A673 (cell line): ENCODE measurements around the gene CHST9. TPM values are rescaled to one million over a fixed set of nuclear protein-coding genes. Genes with fewer than 3 reads are reported as not detected.

Source experiments
- BruUV-seq: library from RNA; stranded (reverse); fragments of 400-500 nt; replicated peaks from 2 replicates; lab custom pipeline; 2021; lab: Mats Ljungman, UMichigan
- CTCF ChIA-PET: fragments of 300-600 bp; sonication (Branson Sonifier 250); formaldehyde crosslinking; loops from one replicate; lab custom pipeline; 2022; ENCODE audit warnings: antibody characterized with exemption; lab: Charles Lee
- POLR2A ChIA-PET: fragments of 300-600 bp; sonication (Branson Sonifier 250); formaldehyde crosslinking; loops from one replicate; lab custom pipeline; 2022; ENCODE audit warnings: antibody characterized with exemption; ENCODE audit not compliant: low non-redundant PET; lab: Charles Lee
- DNase-seq: peaks from one replicate; pipeline ENCODE4 v3.0.0-alpha.2; 2015; ENCODE audit warnings: low spot score
- H3K27ac ChIP-seq: fragments of 200-600 bp; sonication (generic); 2 replicates; pipeline ENCODE4 v1.5.1; 2016; ENCODE audit warnings: mixed run types, low read depth, mild to moderate bottlenecking, mixed read lengths, antibody characterized with exemption, low read length; ENCODE audit not compliant: poor library complexity, severe bottlenecking
- H3K27me3 ChIP-seq: fragments of 200-600 bp; sonication (generic); replicated peaks from 2 replicates; pipeline ENCODE4 v1.6.1; 2017; ENCODE audit warnings: mixed run types, low read depth, mild to moderate bottlenecking, mixed read lengths, antibody characterized with exemption, low read length; ENCODE audit not compliant: insufficient read depth, poor library complexity
- H3K36me3 ChIP-seq: fragments of 200-600 bp; sonication (generic); 2 replicates; pipeline ENCODE4 v1.6.1; 2016; ENCODE audit warnings: mixed run types, mild to moderate bottlenecking, mixed read lengths, antibody characterized with exemption, low read length; ENCODE audit not compliant: insufficient read depth, poor library complexity, severe bottlenecking
- H3K4me1 ChIP-seq: fragments of 200-600 bp; sonication (generic); 2 replicates; pipeline ENCODE4 v1.6.1; 2017; ENCODE audit warnings: mixed run types, mild to moderate bottlenecking, mixed read lengths, antibody characterized with exemption, low read length; ENCODE audit not compliant: insufficient read depth, poor library complexity, severe bottlenecking
- H3K4me3 ChIP-seq: fragments of 200-600 bp; sonication (generic); 2 replicates; pipeline ENCODE4 v1.5.1; 2016; ENCODE audit warnings: low read depth, mixed run types, mild to moderate bottlenecking, mixed read lengths, low read length; ENCODE audit not compliant: poor library complexity, severe bottlenecking
- H3K9me3 ChIP-seq: fragments of 200-600 bp; sonication (generic); 2 replicates; pipeline ENCODE4 v1.6.1; 2016; ENCODE audit warnings: mixed run types, low read depth, mild to moderate bottlenecking, mixed read lengths, antibody characterized with exemption, low read length; ENCODE audit not compliant: poor library complexity, severe bottlenecking
- CTCF ChIP-seq: fragments of 300-800, 200-600 bp; sonication (generic); conservative IDR thresholded peaks from 2 replicates; pipeline ENCODE4 v1.5.1; 2017; ENCODE audit warnings: low read depth, mild to moderate bottlenecking, antibody characterized with exemption, low read length, moderate library complexity, mixed read lengths
- EZH2 ChIP-seq: fragments of 200-600 bp; sonication (generic); IDR thresholded peaks from 2 replicates; pipeline ENCODE4 v1.6.1; 2017; ENCODE audit warnings: borderline replicate concordance, low read depth, mild to moderate bottlenecking, mixed read lengths, antibody characterized with exemption, low read length; ENCODE audit not compliant: poor library complexity, severe bottlenecking
- intact Hi-C: fragments of 100-400 bp; cut with micrococcal nuclease; formaldehyde crosslinking; loops from one replicate; pipeline ENCODE4 v1.10.0; 2022; ENCODE audit not compliant: unreplicated experiment
- total RNA-seq: library from RNA; stranded (reverse); gene quantifications from 2 replicates; pipeline ENCODE4 v1.2.3, GENCODE V29; 2021

CHST9 gene
- total RNA-seq, 1 experiment from 2014 or later = not detected

- BruUV-seq = no TSS peak
- H3K9me3 ChIP-seq = no peaks in the 10 kb centered on the region
- intact Hi-C loops = no loop called here
- H3K36me3 ChIP-seq = no peaks in the 10 kb centered on the region
- no peak overlapping the region for H3K27ac ChIP-seq
- no peak overlapping the region for H3K4me3 ChIP-seq
- POLR2A ChIA-PET = interaction anchor here (0.6 kb wide), 1 partner anchor 138 kb away, joined by 3 read pairs; no protein-coding TSS in a partner anchor
- DNase-seq = no peak
- peaks cover 15% of the 10 kb centered on the region for H3K27me3 ChIP-seq
- TF ChIP-seq CTCF = no peak
- CTCF ChIA-PET = no interaction called here
- H3K4me1 ChIP-seq = no peaks in the 10 kb centered on the region
These were observed 320.4 kb downstream of the CHST9 start for GRCh38 chr18:26864658-26865057.

GRCh38 chr18:26863921-26864497, 321.1 kb downstream of the CHST9 start:
- no peaks in the 10 kb centered on the region for H3K9me3 ChIP-seq
- TF ChIP-seq EZH2 (no peak), CTCF (no peak)
- H3K4me3 ChIP-seq = no peak overlapping the region
- no peak for DNase-seq
- peaks cover 15% of the 10 kb centered on the region for H3K27me3 ChIP-seq
- no TSS peak for BruUV-seq
- H3K4me1 ChIP-seq = no peaks in the 10 kb centered on the region
- H3K27ac ChIP-seq = no peak overlapping the region
- intact Hi-C loops = no loop called here
- ChIA-PET CTCF (no interaction called here), POLR2A (no interaction called here)
- H3K36me3 ChIP-seq = no peaks in the 10 kb centered on the region

DNA sequence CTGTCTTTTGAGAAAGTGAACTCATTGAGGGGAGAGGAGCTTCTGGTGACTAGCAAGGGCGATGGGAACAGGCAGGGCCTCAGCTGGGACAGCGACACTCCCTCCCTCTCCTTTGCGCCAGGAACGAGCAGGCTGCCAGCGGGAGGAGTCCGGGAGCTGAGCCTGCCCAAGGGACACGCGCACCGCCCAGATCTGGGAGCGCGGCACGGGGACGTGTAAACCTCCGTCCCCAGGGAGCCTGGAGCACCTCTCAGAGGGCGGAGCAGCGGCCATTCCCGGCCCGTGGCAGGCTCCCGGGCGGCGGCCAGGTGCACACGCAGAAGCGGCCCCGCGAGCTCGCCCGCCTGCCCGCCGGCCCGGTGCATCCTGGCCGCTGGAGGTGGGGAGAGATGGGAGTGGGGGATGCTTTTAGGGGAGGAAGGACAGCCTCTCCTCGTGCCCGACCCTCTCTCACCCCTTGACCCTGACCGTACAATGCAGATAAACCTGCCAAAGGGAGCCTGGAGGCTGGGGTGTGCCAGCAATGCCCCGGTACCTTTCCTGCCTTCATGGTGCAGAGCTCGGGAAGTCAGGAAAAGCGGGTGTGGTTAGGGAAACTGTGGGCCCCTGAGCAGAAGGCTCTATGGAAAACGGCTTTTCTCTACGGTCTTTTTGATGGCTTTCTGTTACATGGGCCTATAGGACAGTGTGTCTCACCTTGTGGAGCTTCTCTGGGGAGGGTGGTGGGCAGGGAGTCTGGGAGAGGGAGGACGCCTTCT, 321.8 kb downstream of the CHST9 start:
- CTCF ChIA-PET = interaction anchor here (0.6 kb wide), 1 partner anchor 171 kb away, joined by 5 read pairs; no protein-coding TSS in a partner anchor
- no peak for DNase-seq
- TF ChIP-seq EZH2 (no peak), CTCF (no peak)
- intact Hi-C loops = no loop called here
- no TSS peak for BruUV-seq
- Histone ChIP-seq H3K9me3 (no peaks in the 10 kb centered on the region), H3K4me3 (no peak overlapping the region), H3K27me3 (peaks cover 15% of the 10 kb centered on the region), H3K4me1 (no peaks in the 10 kb centered on the region), H3K36me3 (no peaks in the 10 kb centered on the region), H3K27ac (no peak overlapping the region)
- POLR2A ChIA-PET = no interaction called here
